ENCODE measurements around the gene AKT1.

- TF ChIP-seq, protein P1, sequence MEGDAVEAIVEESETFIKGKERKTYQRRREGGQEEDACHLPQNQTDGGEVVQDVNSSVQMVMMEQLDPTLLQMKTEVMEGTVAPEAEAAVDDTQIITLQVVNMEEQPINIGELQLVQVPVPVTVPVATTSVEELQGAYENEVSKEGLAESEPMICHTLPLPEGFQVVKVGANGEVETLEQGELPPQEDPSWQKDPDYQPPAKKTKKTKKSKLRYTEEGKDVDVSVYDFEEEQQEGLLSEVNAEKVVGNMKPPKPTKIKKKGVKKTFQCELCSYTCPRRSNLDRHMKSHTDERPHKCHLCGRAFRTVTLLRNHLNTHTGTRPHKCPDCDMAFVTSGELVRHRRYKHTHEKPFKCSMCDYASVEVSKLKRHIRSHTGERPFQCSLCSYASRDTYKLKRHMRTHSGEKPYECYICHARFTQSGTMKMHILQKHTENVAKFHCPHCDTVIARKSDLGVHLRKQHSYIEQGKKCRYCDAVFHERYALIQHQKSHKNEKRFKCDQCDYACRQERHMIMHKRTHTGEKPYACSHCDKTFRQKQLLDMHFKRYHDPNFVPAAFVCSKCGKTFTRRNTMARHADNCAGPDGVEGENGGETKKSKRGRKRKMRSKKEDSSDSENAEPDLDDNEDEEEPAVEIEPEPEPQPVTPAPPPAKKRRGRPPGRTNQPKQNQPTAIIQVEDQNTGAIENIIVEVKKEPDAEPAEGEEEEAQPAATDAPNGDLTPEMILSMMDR (IDR thresholded peaks at IDR 0.05) = no peak
- no peak for TF ChIP-seq USF2 (IDR thresholded peaks at IDR 0.05)
- no peak for TF ChIP-seq MYC (IDR thresholded peaks at IDR 0.05; ENCODE audit: borderline replicate concordance, low read length)
- TF ChIP-seq CHD2 (IDR thresholded peaks at IDR 0.05; ENCODE audit: low read length, partially characterized antibody) = no peak
- TF ChIP-seq CEBPB (IDR thresholded peaks at IDR 0.05) = no peak
- TF ChIP-seq, protein P2, sequence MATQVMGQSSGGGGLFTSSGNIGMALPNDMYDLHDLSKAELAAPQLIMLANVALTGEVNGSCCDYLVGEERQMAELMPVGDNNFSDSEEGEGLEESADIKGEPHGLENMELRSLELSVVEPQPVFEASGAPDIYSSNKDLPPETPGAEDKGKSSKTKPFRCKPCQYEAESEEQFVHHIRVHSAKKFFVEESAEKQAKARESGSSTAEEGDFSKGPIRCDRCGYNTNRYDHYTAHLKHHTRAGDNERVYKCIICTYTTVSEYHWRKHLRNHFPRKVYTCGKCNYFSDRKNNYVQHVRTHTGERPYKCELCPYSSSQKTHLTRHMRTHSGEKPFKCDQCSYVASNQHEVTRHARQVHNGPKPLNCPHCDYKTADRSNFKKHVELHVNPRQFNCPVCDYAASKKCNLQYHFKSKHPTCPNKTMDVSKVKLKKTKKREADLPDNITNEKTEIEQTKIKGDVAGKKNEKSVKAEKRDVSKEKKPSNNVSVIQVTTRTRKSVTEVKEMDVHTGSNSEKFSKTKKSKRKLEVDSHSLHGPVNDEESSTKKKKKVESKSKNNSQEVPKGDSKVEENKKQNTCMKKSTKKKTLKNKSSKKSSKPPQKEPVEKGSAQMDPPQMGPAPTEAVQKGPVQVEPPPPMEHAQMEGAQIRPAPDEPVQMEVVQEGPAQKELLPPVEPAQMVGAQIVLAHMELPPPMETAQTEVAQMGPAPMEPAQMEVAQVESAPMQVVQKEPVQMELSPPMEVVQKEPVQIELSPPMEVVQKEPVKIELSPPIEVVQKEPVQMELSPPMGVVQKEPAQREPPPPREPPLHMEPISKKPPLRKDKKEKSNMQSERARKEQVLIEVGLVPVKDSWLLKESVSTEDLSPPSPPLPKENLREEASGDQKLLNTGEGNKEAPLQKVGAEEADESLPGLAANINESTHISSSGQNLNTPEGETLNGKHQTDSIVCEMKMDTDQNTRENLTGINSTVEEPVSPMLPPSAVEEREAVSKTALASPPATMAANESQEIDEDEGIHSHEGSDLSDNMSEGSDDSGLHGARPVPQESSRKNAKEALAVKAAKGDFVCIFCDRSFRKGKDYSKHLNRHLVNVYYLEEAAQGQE (IDR thresholded peaks at IDR 0.05) = no peak
- no peak for TF ChIP-seq MAFK (IDR thresholded peaks at IDR 0.05; ENCODE audit: partially characterized antibody)
- no peak for TF ChIP-seq HOXA7 (CRISPR knock-in tag; IDR thresholded peaks at IDR 0.05)
- TF ChIP-seq ESRRA (IDR thresholded peaks at IDR 0.05; ENCODE audit: borderline replicate concordance, low read length) = no peak
- no peak for TF ChIP-seq HDAC2 (IDR thresholded peaks at IDR 0.05)
- no peak for TF ChIP-seq CBX8 (IDR thresholded peaks at IDR 0.05)
- no peak for TF ChIP-seq POLR2AphosphoS2 (conservative IDR thresholded peaks at IDR 0.05; ENCODE audit: low read length)
- TF ChIP-seq EP300 (IDR thresholded peaks at IDR 0.05) = no peak
Measured at GRCh38 chr14:104802394-104803184, 7.0 kb upstream of the AKT1 start.
